Measurements from ENCODE around the gene TMED8.
"Not testable (repeated sequence)": the region's sequence is repeated elsewhere in the genome, so short reads cannot be mapped to it uniquely, and the experiment has no call there.

DNA sequence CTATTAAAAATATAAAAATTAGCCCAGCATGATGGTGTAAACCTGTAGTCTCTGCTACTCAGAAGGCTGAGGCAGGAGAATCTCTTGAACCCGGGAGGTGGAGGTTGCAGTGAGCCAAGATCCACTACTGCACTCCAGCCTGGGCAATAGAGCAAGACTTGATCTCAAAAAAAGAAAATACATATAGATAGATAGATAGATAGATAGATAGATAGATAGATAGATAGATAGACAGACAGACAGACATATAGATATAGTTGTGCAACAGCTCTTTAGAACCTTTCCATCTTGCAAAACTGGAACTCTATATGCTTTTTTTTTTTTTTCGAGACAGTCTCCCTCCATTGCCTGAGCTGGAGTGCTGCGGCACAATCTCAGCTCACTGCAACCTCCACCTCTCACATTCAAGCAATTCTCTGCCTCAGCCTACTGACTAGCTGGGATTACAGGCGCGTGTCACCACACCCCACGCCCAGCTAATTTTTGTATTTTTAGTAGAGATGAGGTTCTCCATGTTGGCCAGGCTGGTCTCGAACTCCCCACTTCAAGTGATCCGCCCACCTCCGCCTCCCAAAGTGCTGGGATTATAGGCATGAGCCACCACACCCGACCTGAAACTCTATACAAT lies 38.6 kb upstream of the TMED8 start:
- TF ChIP-seq EZH2 (IDR thresholded peaks at IDR 0.05; ENCODE audit: borderline replicate concordance, low read depth, low read length, poor library complexity, severe bottlenecking), result not testable (repeated sequence)
- TF ChIP-seq, protein P1, sequence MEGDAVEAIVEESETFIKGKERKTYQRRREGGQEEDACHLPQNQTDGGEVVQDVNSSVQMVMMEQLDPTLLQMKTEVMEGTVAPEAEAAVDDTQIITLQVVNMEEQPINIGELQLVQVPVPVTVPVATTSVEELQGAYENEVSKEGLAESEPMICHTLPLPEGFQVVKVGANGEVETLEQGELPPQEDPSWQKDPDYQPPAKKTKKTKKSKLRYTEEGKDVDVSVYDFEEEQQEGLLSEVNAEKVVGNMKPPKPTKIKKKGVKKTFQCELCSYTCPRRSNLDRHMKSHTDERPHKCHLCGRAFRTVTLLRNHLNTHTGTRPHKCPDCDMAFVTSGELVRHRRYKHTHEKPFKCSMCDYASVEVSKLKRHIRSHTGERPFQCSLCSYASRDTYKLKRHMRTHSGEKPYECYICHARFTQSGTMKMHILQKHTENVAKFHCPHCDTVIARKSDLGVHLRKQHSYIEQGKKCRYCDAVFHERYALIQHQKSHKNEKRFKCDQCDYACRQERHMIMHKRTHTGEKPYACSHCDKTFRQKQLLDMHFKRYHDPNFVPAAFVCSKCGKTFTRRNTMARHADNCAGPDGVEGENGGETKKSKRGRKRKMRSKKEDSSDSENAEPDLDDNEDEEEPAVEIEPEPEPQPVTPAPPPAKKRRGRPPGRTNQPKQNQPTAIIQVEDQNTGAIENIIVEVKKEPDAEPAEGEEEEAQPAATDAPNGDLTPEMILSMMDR (conservative IDR thresholded peaks at IDR 0.05; ENCODE audit: low read depth, low read length), result not testable (repeated sequence)
